Measurements from ENCODE around the gene ABCC11. TPM values are rescaled to one million over a fixed set of nuclear protein-coding genes. Genes with fewer than 3 reads are reported as not detected.

The ABCC11 gene
- total RNA-seq, 2 experiments from 2014 or later, result 0.09 TPM; not detected in 1

- no peak overlapping the region for H3K27ac Mint-ChIP-seq
- peak; percentile 56 for ATAC-seq (ENCODE audit: low read depth)
- H3K4me3 Mint-ChIP-seq, result no peak overlapping the region
- H3K27me3 Mint-ChIP-seq, result peaks cover 2% of the 10 kb centered on the region
- H3K4me1 Mint-ChIP-seq, result no peaks in the 10 kb centered on the region
- H3K36me3 Mint-ChIP-seq, result no peaks in the 10 kb centered on the region
- H3K9me3 Mint-ChIP-seq, result no peaks in the 10 kb centered on the region
- POLR2A ChIA-PET, result no interaction called here
- peak; percentile 64 for DNase-seq
These were observed 129.9 kb downstream of the ABCC11 start for GRCh38 chr16:48117217-48118105.

Other genes with a start within 250 kb of the ABCC11 start
- gene ABCC12, start 91.5 kb downstream of the ABCC11 start, total RNA-seq, result not detected
- 10 to 100 TPM; 66.3 to 70.0 TPM for gene LONP2, start 3.2 kb downstream of the ABCC11 start, total RNA-seq
- gene SIAH1, start 137.9 kb upstream of the ABCC11 start, total RNA-seq, result 10 to 100 TPM; 15.9 to 16.5 TPM

Measured in activated naive CD8-positive, alpha-beta T cell treated with anti-CD3 and anti-CD28 coated beads, Interleukin-2, amount 10 ng/mL, durations not matched to agents 7 days and 5 days (primary cell).